Measurements from ENCODE around the gene RAPGEF4.

DNA sequence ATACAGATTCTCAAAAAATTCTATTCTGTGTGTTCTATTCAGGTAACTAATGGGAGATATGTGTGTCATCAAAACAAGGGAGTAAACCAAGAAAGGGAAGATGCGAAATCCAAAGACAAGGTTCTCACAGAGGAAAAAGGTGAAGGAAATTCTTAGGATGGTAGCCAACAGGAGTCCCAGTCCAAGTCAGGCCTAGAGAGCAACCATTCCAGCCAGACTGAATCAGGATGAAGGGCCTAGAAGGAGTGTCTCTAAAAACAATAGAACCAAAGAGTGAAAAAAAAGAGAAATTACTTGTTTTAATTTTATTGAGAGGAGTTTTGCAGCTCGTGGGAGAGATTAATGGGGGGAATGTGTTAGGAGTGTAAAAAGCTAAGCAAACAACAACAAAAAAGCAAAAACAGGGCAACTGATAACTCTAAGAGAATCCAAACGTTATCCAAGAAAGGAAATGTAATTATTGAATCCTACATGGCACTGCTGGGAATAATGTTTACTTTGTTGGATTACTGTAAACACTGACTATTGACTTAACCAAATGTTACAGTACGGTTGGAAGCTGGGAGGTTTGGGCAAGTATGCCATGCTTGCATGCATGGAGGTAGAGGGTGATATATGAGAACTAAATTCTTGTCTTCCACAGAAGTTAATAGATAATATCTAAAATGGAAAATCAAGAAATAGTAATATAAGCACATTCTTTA lies 352.3 kb downstream of the RAPGEF4 start:
- TF ChIP-seq, protein P1, sequence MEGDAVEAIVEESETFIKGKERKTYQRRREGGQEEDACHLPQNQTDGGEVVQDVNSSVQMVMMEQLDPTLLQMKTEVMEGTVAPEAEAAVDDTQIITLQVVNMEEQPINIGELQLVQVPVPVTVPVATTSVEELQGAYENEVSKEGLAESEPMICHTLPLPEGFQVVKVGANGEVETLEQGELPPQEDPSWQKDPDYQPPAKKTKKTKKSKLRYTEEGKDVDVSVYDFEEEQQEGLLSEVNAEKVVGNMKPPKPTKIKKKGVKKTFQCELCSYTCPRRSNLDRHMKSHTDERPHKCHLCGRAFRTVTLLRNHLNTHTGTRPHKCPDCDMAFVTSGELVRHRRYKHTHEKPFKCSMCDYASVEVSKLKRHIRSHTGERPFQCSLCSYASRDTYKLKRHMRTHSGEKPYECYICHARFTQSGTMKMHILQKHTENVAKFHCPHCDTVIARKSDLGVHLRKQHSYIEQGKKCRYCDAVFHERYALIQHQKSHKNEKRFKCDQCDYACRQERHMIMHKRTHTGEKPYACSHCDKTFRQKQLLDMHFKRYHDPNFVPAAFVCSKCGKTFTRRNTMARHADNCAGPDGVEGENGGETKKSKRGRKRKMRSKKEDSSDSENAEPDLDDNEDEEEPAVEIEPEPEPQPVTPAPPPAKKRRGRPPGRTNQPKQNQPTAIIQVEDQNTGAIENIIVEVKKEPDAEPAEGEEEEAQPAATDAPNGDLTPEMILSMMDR (IDR thresholded peaks at IDR 0.05 in 2 of 3, conservative IDR thresholded peaks at IDR 0.05 in 1 of 3; ENCODE audit: borderline replicate concordance in 1 of 3, insufficient read depth in 1 of 3, low read depth in 2 of 3, low read length in 2 of 3) = no peak
- TF ChIP-seq CBX3 (IDR thresholded peaks at IDR 0.05; ENCODE audit: low read depth) (no peak), FOSL1 (IDR thresholded peaks at IDR 0.05; ENCODE audit: low read depth) (no peak), POLR2A (IDR thresholded peaks at IDR 0.05; ENCODE audit: borderline replicate concordance, extremely low read depth, insufficient read depth, insufficient read length) (no peak), SP1 (IDR thresholded peaks at IDR 0.05; ENCODE audit: low read depth) (no peak), ZFX (IDR thresholded peaks at IDR 0.05) (no peak), RAD21 (IDR thresholded peaks at IDR 0.05; ENCODE audit: low read depth) (no peak), EZH2phosphoT487 (IDR thresholded peaks at IDR 0.05; ENCODE audit: borderline replicate concordance) (no peak), EGR1 (IDR thresholded peaks at IDR 0.05; ENCODE audit: low read depth) (no peak), CEBPB (IDR thresholded peaks at IDR 0.05; ENCODE audit: low read depth) (no peak), TCF7L2 (IDR thresholded peaks at IDR 0.05; ENCODE audit: borderline replicate concordance, extremely low read depth, insufficient read depth, insufficient read length) (no peak), YY1 (IDR thresholded peaks at IDR 0.05; ENCODE audit: extremely low read depth, insufficient replicate concordance, low read depth, low read length) (no peak), SRF (IDR thresholded peaks at IDR 0.05; ENCODE audit: low read depth) (no peak)
- TF ChIP-seq, protein P2, sequence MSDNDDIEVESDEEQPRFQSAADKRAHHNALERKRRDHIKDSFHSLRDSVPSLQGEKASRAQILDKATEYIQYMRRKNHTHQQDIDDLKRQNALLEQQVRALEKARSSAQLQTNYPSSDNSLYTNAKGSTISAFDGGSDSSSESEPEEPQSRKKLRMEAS (IDR thresholded peaks at IDR 0.05) = no peak
